ENCODE measurements around the gene FBLN5.

FBLN5 gene

DNA sequence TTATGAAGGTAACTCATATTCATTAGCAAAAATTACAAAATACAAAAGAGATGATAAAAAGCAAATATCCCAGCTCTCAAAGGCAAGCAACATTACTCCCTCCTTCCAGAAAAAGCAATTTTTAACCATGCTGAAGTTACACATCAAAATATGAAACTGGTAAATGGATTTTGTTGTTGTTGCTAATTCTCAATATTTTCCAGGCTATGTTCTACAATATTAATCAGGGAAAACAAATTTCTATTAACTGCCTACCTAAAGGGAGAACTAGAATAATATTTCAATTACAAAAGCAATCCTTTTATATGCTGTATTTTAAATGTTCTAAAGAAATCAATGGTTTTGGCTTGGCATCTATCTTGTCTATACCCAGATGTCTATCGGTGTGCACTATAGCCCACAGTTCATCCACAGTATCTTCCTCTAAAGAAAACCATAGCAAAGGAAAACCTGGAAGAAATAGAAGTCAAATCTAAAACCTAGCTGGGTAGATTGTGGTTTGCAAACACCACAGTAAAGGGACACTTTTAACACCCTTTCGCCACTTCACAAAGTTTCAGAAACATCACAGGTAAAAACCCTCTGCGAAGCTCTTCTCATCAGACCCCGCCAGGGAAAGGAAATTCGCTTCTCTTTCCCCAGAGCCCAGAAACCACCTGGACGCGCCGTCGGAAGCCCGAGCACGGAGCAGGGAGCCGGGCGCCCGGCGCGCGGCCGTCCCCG lies 112.1 kb downstream of the FBLN5 start:
- DNase-seq (ENCODE audit: low read depth in 1 of 2, low spot score in 1 of 2), result no peak
- no peak for TF ChIP-seq JUND (IDR thresholded peaks at IDR 0.05; ENCODE audit: low read depth)
- in situ Hi-C loops (cut with HindIII; ENCODE audit: low pct_unique_long_range_greater_than_20kb, low sequenced_read_pairs), result no loop called here

DNA sequence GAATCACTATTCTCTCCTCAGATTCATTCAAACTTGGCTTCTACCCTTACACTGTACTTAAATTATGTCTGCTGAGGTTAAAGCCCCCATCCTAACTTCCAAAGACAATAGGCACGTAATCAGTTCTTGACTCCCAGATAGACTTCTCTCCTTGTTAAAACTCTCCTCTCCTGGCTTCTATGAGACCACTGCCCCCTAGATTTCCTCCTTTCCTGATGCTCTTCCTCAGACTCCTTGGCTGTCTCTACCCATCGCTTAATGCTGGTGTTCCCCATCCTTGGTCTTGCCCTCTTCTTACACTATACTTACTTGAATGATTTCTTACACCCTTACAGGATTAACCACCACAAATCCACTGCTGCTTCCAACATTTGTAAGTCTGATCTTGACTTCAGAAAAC lies 112.9 kb downstream of the FBLN5 start:
- no peak for TF ChIP-seq JUND (IDR thresholded peaks at IDR 0.05; ENCODE audit: low read depth)
- in situ Hi-C loops (cut with HindIII; ENCODE audit: low pct_unique_long_range_greater_than_20kb, low sequenced_read_pairs), result no loop called here
- no peak for DNase-seq (ENCODE audit: low read depth in 1 of 2, low spot score in 1 of 2)

DNA sequence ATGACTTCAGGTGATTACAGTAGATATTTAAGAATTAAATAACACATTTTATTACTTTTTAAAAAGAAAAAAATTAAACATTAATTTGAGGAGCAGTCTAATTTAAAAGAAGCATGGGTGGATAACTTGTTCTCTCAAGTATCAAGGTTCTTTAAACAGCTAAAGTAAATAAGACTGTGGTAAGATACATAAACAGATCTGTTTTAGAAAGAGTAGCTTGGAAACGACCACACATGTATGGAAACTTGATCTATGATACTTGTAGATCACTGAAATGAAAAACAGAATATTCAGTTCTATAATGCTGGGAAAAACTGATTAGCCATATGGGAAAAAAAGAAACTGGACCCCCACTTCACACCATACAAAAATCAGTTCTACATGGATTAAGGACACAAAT lies 116.2 kb downstream of the FBLN5 start:
- TF ChIP-seq JUND (IDR thresholded peaks at IDR 0.05; ENCODE audit: low read depth), result no peak
- DNase-seq (ENCODE audit: low read depth in 1 of 2, low spot score in 1 of 2), result no peak
- in situ Hi-C loops (cut with HindIII; ENCODE audit: low pct_unique_long_range_greater_than_20kb, low sequenced_read_pairs), result no loop called here

DNA sequence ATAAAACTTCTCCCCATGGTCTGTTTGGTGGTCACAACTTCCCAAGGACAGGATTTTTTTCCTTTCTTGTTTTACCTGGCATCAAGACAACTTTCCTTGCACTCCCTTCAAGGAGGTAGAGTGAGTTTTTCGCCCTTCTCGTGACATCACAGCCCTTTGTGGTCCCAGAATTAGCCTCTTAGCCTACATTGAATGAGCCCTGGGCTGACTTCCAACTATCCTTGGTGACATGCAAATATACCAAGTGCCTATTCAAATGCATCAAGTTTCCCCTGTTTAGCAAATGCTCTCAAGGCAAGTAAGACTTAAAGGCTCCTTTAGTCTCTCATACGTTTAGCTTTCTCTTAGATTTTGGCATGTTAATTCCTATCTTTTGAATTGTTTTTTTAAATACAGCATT lies 116.7 kb downstream of the FBLN5 start:
- DNase-seq (ENCODE audit: low read depth in 1 of 2, low spot score in 1 of 2), result peak in 1 of 2 experiments; percentile 89
- no peak for TF ChIP-seq JUND (IDR thresholded peaks at IDR 0.05; ENCODE audit: low read depth)
- in situ Hi-C loops (cut with HindIII; ENCODE audit: low pct_unique_long_range_greater_than_20kb, low sequenced_read_pairs), result no loop called here

DNA sequence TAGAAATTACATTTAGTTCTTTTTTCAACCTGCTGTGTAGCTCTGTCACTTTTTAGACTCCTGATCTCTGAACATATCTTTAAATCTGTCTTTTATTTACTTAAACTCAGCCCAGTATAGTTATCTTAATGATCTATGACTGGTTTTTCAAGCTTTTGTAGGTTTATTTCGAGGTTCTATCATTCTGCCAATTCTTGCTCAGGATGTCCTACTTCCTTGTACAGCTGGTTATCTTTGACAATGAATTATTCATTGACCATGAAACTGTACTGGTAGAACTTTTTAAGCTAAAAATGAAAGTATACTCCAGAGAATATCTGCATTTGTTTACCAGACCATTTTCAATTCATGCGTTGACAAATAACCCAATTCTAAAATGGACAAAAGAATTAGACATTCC lies 118.0 kb downstream of the FBLN5 start:
- peak; percentile 24; the same call in 1 of the 2 replicates for TF ChIP-seq JUND (IDR thresholded peaks at IDR 0.05; ENCODE audit: low read depth)
- DNase-seq (ENCODE audit: low read depth in 1 of 2, low spot score in 1 of 2), result peak; percentile 14 to 77
- in situ Hi-C loops (cut with HindIII; ENCODE audit: low pct_unique_long_range_greater_than_20kb, low sequenced_read_pairs), result no loop called here

DNA sequence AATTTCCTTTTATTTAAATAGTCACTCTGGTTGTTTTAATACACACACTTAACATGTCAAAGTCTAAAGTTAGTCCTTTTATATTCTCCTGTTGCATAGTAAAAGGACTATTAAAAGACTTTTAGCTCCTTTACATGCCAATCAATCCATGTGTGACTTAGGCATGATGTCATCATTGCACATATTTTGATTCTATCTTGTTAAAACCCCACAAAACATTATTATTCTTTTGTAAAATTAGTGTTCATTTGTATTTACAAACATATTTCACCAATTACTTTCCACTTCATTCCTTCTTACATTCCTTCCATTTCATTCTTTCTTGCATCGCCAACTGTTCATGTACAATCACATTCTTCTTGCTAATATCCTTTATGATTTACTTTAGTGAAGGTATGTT lies 119.7 kb downstream of the FBLN5 start:
- no peak for TF ChIP-seq JUND (IDR thresholded peaks at IDR 0.05; ENCODE audit: low read depth)
- in situ Hi-C loops (cut with HindIII; ENCODE audit: low pct_unique_long_range_greater_than_20kb, low sequenced_read_pairs), result no loop called here
- DNase-seq (ENCODE audit: low read depth in 1 of 2, low spot score in 1 of 2), result no peak

Data from T47D (cell line).